GM12874 (cell line): ENCODE results near the gene LIPJ.

Experiments
- TF ChIP-seq, protein P1 (sequence below): IDR thresholded peaks from 2 replicates; pipeline ENCODE4 v1.5.1; 2011; ENCODE audit warnings: low read depth, mild to moderate bottlenecking, control low read depth, low read length, moderate library complexity; ENCODE audit not compliant: insufficient read depth

Gene LIPJ

DNA sequence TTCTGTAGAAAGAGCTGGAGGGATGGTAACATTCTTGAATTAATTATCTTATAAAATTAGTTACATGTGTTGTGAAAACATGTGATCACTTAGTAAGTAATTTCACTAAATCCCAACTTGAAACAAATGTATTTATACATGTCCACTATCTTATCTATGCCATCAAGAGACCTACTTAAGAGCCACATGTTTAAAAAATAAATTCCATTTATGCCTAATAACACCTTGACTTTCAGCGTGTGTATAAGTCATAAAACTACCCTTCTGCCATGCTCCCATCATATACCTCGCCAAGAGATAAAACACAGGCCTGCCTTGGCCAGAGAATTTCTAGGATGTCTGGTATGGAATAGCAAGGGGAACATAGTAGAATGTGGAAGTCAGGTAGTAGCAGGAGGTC lies 37.3 kb downstream of the LIPJ start:
- TF ChIP-seq, protein P1, sequence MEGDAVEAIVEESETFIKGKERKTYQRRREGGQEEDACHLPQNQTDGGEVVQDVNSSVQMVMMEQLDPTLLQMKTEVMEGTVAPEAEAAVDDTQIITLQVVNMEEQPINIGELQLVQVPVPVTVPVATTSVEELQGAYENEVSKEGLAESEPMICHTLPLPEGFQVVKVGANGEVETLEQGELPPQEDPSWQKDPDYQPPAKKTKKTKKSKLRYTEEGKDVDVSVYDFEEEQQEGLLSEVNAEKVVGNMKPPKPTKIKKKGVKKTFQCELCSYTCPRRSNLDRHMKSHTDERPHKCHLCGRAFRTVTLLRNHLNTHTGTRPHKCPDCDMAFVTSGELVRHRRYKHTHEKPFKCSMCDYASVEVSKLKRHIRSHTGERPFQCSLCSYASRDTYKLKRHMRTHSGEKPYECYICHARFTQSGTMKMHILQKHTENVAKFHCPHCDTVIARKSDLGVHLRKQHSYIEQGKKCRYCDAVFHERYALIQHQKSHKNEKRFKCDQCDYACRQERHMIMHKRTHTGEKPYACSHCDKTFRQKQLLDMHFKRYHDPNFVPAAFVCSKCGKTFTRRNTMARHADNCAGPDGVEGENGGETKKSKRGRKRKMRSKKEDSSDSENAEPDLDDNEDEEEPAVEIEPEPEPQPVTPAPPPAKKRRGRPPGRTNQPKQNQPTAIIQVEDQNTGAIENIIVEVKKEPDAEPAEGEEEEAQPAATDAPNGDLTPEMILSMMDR, result no peak

DNA sequence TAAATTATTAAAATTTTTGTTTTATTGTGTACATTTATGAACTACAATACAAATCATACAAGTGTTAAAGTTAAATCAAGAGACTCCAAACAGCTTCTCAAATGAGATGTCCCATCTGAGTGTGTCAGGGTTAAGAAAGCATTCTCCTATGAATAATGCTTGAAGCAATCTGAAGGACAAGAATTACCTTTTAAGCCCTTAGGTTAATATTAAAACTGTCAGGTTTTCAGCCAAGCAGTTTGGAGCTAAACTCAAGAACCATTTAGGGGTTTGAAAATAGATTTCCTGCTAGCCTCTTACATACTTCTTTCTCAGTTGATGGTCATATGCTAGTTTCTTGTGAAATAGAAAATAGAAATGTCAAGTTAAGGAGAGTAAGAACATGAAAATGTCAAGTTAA lies 38.3 kb downstream of the LIPJ start:
- TF ChIP-seq, protein P1, result no peak

GRCh38 chr10:88640186-88640585 lies 53.6 kb downstream of the LIPJ start:
- TF ChIP-seq, protein P1, result no peak

DNA sequence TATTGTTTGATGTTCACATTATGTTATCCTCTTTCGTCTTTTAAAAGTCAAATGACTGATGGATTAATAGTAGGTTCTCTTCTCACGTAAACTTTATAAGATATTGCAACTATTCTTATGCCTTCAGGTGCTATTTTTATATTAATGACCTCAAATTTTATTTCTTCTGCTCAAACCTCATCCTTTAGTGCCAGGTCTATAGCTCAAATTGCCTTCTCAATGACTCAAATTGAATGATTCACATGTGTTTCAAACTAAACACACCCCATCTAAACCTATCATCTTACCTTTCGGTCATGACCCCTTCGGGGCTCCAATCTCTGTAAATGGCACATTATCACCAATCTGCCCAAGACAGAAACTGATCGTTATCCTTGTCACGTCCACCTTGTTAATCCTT lies 55.6 kb downstream of the LIPJ start:
- TF ChIP-seq, protein P1, result no peak

DNA sequence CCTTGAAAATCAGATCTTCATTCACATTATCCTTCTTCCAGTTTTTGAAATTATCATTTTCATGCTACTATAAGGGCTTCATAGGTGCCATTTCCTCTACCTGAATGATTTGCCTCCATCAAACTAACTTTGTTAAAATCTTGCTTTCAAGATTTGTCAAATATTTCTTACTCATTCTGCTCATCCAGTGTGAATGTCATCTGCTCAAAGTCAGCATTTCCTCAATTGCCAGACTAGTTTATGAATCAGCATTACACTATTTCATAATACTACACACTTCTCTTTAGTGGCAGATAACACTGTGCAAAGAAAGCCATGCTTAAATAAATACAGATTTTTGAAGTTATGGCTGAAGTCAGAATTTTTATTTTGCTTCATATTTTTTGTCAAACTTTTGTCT lies 56.4 kb downstream of the LIPJ start:
- TF ChIP-seq, protein P1, result no peak

GRCh38 chr10:88647061-88647615 lies 60.6 kb downstream of the LIPJ start:
- TF ChIP-seq, protein P1, result no peak

DNA sequence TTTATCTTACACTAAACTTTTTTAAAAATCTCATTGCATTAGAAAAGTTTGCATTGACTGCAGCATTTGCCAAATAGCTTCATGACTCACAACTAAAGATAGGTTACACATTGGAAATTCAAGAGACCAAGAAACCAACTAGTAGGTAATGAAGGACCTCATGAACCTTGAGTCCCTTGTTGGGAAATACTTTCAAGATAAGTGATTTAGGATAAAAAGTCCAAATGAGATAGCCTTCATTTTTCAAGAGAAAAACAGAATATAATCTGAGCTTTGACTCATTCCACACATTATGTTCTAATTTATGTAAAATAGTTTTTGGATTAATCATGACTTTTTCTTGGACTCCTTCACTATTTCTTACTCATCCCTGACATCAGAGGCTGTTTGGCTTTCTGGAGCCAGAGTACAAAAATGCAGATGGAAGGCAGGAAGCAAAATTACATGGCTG lies 64.6 kb downstream of the LIPJ start:
- TF ChIP-seq, protein P1, result no peak
